Mesendoderm (in vitro differentiated cells): ENCODE data around the gene RHBDF1.

ENCODE experiments used
- DNase-seq: peaks from one replicate; pipeline ENCODE4 v3.0.0; 2013
- H2AK5ac ChIP-seq: 2 replicates; pipeline ENCODE4 v1.6.1; 2013; ENCODE audit warnings: low read length, inconsistent platforms
- H2BK120ac ChIP-seq: 2 replicates; pipeline ENCODE4 v1.6.1; 2013; ENCODE audit warnings: low read depth, mild to moderate bottlenecking, low read length, moderate library complexity, mixed read lengths
- H2BK15ac ChIP-seq: replicated peaks from 2 replicates; pipeline ENCODE4 v1.6.1; 2013; ENCODE audit warnings: low read depth, mild to moderate bottlenecking, moderate library complexity
- H2BK5ac ChIP-seq: 2 replicates; pipeline ENCODE4 v1.6.1; 2013; ENCODE audit warnings: low read length, inconsistent platforms
- H3K18ac ChIP-seq: 2 replicates; pipeline ENCODE4 v1.6.1; 2013; ENCODE audit warnings: mild to moderate bottlenecking, low read length, mixed read lengths
- H3K23ac ChIP-seq: one replicate; pipeline ENCODE4 v1.6.1; 2013; ENCODE audit warnings: low read length
- H3K27ac ChIP-seq: 2 replicates; pipeline ENCODE4 v1.5.1; 2013; ENCODE audit warnings: low read depth, mild to moderate bottlenecking, inconsistent platforms, low read length, moderate library complexity
- H3K27me3 ChIP-seq: 2 replicates; pipeline ENCODE4 v1.6.1; 2013; ENCODE audit warnings: low read length, control low read depth, mild to moderate bottlenecking, inconsistent platforms; ENCODE audit not compliant: insufficient read depth, poor library complexity
- H3K36me3 ChIP-seq: 2 replicates; pipeline ENCODE4 v1.6.1; 2013; ENCODE audit warnings: low read length, inconsistent platforms; ENCODE audit not compliant: control insufficient read depth, insufficient read depth
- H3K4ac ChIP-seq: one replicate; pipeline ENCODE4 v1.6.1; 2013; ENCODE audit warnings: low read depth, mild to moderate bottlenecking, low read length, moderate library complexity
- H3K4me1 ChIP-seq: 2 replicates; pipeline ENCODE4 v1.6.1; 2013; ENCODE audit warnings: low read depth, low read length, inconsistent platforms; ENCODE audit not compliant: control insufficient read depth
- H3K4me2 ChIP-seq: 2 replicates; pipeline ENCODE4 v1.6.1; 2013; ENCODE audit warnings: low read length
- H3K4me3 ChIP-seq: 2 replicates; pipeline ENCODE4 v1.5.1; 2013; ENCODE audit warnings: mild to moderate bottlenecking, low read length
- H3K56ac ChIP-seq: one replicate; pipeline ENCODE4 v1.6.1; 2013; ENCODE audit warnings: low read length
- H3K79me1 ChIP-seq: 2 replicates; pipeline ENCODE4 v1.6.1; 2013; ENCODE audit warnings: low read length, inconsistent platforms
- H3K79me2 ChIP-seq: 2 replicates; pipeline ENCODE4 v1.6.1; 2013; ENCODE audit warnings: mild to moderate bottlenecking, low read length; ENCODE audit not compliant: control insufficient read depth, insufficient read depth
- H3K9ac ChIP-seq: 2 replicates; pipeline ENCODE4 v1.6.1; 2013; ENCODE audit warnings: low read length, inconsistent platforms
- H4K5ac ChIP-seq: one replicate; pipeline ENCODE4 v1.6.1; 2013; ENCODE audit warnings: low read length
- H4K8ac ChIP-seq: one replicate; pipeline ENCODE4 v1.6.1; 2013; ENCODE audit warnings: low read depth, mild to moderate bottlenecking, control low read depth, low read length, moderate library complexity
- WGBS: extraction: QIAGEN DNeasy Blood & Tissue Kit; methylation state at CpG from one replicate; pipeline ENCODE4 v1.1.7; 2013; ENCODE audit warnings: low lambda C conversion rate, missing lambda C conversion rate; ENCODE audit not compliant: insufficient coverage; ENCODE audit errors: extremely low coverage; 5-methylcytosine and 5-hydroxymethylcytosine counted together

RHBDF1 gene

GRCh38 chr16:117379-118365, 45.2 kb upstream of the RHBDF1 start:
- no peak overlapping the region for H2AK5ac ChIP-seq
- no peak overlapping the region for H4K5ac ChIP-seq
- no CpG with 5 or more reads among the region's 19 CpGs for WGBS
- H4K8ac ChIP-seq, result no peak overlapping the region
- peak; percentile 74 for DNase-seq
- no peaks in the 10 kb centered on the region for H3K36me3 ChIP-seq
- peaks cover 5% of the 10 kb centered on the region for H3K4me1 ChIP-seq
- no peak overlapping the region for H2BK5ac ChIP-seq
- no peak overlapping the region for H3K18ac ChIP-seq
- no peak overlapping the region for H3K9ac ChIP-seq
- H2BK120ac ChIP-seq, result no peak overlapping the region
- H2BK15ac ChIP-seq, result no peak overlapping the region
- no peak overlapping the region for H3K23ac ChIP-seq
- H3K4me3 ChIP-seq, result no peak overlapping the region
- no peak overlapping the region for H3K27ac ChIP-seq
- no peaks in the 10 kb centered on the region for H3K27me3 ChIP-seq
- H3K79me1 ChIP-seq, result no peaks in the 10 kb centered on the region
- H3K79me2 ChIP-seq, result no peaks in the 10 kb centered on the region
- H3K4ac ChIP-seq, result no peak overlapping the region
- no peak overlapping the region for H3K56ac ChIP-seq
- no peak overlapping the region for H3K4me2 ChIP-seq

DNA sequence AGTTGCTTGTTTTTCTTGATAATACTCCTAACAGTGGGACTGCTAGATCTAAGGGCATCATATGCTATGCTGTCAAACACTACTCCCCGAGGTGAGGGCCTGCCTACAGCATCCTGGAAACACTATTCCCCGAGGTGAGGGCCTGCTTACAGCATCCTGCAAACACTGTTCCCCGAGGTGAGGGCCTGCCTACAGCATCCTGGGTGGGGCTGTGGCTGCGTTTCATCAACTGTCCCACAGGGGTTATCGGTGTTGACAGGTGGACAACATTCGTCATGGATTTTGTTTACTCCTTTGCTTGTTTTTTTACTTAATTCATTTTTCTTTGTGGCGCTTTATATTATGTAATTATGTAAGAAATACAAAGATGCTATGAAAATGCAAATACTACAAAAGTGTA, 43.6 kb upstream of the RHBDF1 start:
- peaks cover 5% of the 10 kb centered on the region for H3K4me1 ChIP-seq
- H3K36me3 ChIP-seq, result peaks cover 2% of the 10 kb centered on the region
- no peak overlapping the region for H3K4me2 ChIP-seq
- H2BK15ac ChIP-seq, result no peak overlapping the region
- H3K23ac ChIP-seq, result no peak overlapping the region
- no peak overlapping the region for H3K27ac ChIP-seq
- no peak for DNase-seq
- no peak overlapping the region for H3K4ac ChIP-seq
- no peak overlapping the region for H4K5ac ChIP-seq
- H2AK5ac ChIP-seq, result no peak overlapping the region
- H2BK5ac ChIP-seq, result no peak overlapping the region
- no peaks in the 10 kb centered on the region for H3K79me1 ChIP-seq
- WGBS, result no CpG with 5 or more reads among the region's 7 CpGs
- H4K8ac ChIP-seq, result no peak overlapping the region
- no peaks in the 10 kb centered on the region for H3K79me2 ChIP-seq
- H3K9ac ChIP-seq, result no peak overlapping the region
- no peak overlapping the region for H3K4me3 ChIP-seq
- H2BK120ac ChIP-seq, result no peak overlapping the region
- no peak overlapping the region for H3K56ac ChIP-seq
- no peak overlapping the region for H3K18ac ChIP-seq
- no peaks in the 10 kb centered on the region for H3K27me3 ChIP-seq

GRCh38 chr16:114327-114726, 41.9 kb upstream of the RHBDF1 start:
- Histone ChIP-seq H4K5ac (no peak overlapping the region), H3K79me1 (no peaks in the 10 kb centered on the region), H3K27me3 (no peaks in the 10 kb centered on the region), H3K56ac (no peak overlapping the region), H3K23ac (no peak overlapping the region), H3K36me3 (peaks cover 2% of the 10 kb centered on the region), H3K4ac (no peak overlapping the region), H2BK120ac (no peak overlapping the region), H3K79me2 (no peaks in the 10 kb centered on the region), H3K18ac (no peak overlapping the region), H2AK5ac (no peak overlapping the region), H3K4me3 (no peak overlapping the region), H3K4me1 (peaks cover 5% of the 10 kb centered on the region), H3K9ac (no peak overlapping the region), H2BK5ac (no peak overlapping the region), H2BK15ac (no peak overlapping the region), H3K4me2 (no peak overlapping the region), H3K27ac (no peak overlapping the region), H4K8ac (no peak overlapping the region)
- no CpG with 5 or more reads among the region's 2 CpGs for WGBS
- DNase-seq, result no peak

DNA sequence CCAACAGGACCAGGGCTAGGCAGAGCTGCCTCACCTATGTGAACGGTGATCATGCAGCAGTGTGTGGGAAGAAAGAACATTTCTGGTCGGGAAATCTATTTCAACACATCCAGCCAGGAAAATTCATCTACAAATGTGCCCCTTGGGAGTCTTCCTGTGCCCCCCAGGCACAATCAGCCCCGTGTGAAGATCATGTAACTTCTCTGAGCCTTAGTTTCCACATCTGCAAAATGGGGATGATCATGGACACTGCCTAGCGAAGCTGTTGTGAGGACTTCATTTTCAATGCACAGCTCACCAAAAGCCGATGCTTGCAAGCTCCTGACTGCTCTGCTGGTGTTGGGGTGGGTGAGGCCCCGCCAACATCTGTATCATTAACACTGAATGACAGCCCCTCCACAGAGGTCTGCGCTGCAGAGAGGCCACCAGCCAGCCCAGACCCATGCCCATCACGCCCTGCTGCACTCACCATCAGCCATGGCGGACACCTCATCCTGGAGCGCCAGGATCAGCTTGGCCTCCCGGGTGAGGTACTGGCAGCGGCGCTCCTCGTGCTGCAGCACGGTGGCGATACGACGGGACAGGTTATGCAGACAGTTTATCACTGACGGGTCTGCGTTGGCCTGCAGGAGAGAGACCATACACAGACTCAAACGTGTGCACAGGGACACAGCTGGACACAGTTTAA, 39.9 kb upstream of the RHBDF1 start:
- Histone ChIP-seq H3K18ac (no peak overlapping the region), H3K23ac (no peak overlapping the region), H4K8ac (no peak overlapping the region), H3K56ac (peak overlapping the region; percentile 42), H2AK5ac (no peak overlapping the region), H3K36me3 (peaks cover 3% of the 10 kb centered on the region), H3K79me2 (no peaks in the 10 kb centered on the region), H3K4me1 (peaks cover 5% of the 10 kb centered on the region), H3K4me2 (no peak overlapping the region), H3K79me1 (no peaks in the 10 kb centered on the region), H4K5ac (no peak overlapping the region), H3K27ac (no peak overlapping the region), H2BK15ac (no peak overlapping the region), H3K4me3 (no peak overlapping the region), H3K27me3 (no peaks in the 10 kb centered on the region), H2BK5ac (no peak overlapping the region), H3K9ac (no peak overlapping the region), H3K4ac (no peak overlapping the region), H2BK120ac (no peak overlapping the region)
- WGBS, result no CpG with 5 or more reads among the region's 21 CpGs
- DNase-seq, result no peak

- Histone ChIP-seq H3K56ac (no peak overlapping the region), H3K4me2 (no peak overlapping the region), H3K79me2 (no peaks in the 10 kb centered on the region), H4K5ac (no peak overlapping the region), H3K9ac (no peak overlapping the region), H2BK5ac (no peak overlapping the region), H2AK5ac (no peak overlapping the region), H3K27ac (no peak overlapping the region), H3K4me1 (no peaks in the 10 kb centered on the region), H2BK120ac (no peak overlapping the region), H3K27me3 (no peaks in the 10 kb centered on the region), H3K4ac (no peak overlapping the region), H2BK15ac (no peak overlapping the region), H3K23ac (no peak overlapping the region), H3K36me3 (peaks cover 1% of the 10 kb centered on the region), H3K4me3 (no peak overlapping the region), H3K79me1 (no peaks in the 10 kb centered on the region), H4K8ac (no peak overlapping the region), H3K18ac (no peak overlapping the region)
- peak; percentile 86 for DNase-seq
- no CpG with 5 or more reads among the region's 6 CpGs for WGBS
Observed at GRCh38 chr16:106623-107324, 34.3 kb upstream of the RHBDF1 start.
